H9 (cell line): ENCODE results near the gene RNF167. TPM values are rescaled to one million over a fixed set of nuclear protein-coding genes. Genes with fewer than 3 reads are reported as not detected.
A peak's percentile ranks its signal among the peaks of the same experiment; 100 is the strongest.

Experiments
- DNase-seq: peaks from one replicate; pipeline ENCODE4 v3.0.0-alpha.2; 2017
- H2AFZ ChIP-seq: one replicate; pipeline ENCODE4 v1.6.1; 2013; ENCODE audit warnings: mild to moderate bottlenecking, low read length, control low read depth, moderate library complexity
- H2AK5ac ChIP-seq: 2 replicates; pipeline ENCODE4 v1.6.1; 2013; ENCODE audit warnings: low read length, control low read depth, mixed read lengths; ENCODE audit not compliant: insufficient read length
- H2BK120ac ChIP-seq: one replicate; pipeline ENCODE4 v1.6.1; 2013; ENCODE audit warnings: low read depth, mild to moderate bottlenecking, low read length, control low read depth, inconsistent platforms; ENCODE audit not compliant: poor library complexity, severe bottlenecking
- H2BK12ac ChIP-seq: 2 replicates; pipeline ENCODE4 v1.6.1; 2013; ENCODE audit warnings: low read length, control low read depth, mixed read lengths, low read depth; ENCODE audit not compliant: insufficient read length
- H2BK15ac ChIP-seq: 2 replicates; pipeline ENCODE4 v1.6.1; 2013; ENCODE audit warnings: low read depth, low read length, control low read depth
- H2BK20ac ChIP-seq: one replicate; pipeline ENCODE4 v1.6.1; 2013; ENCODE audit warnings: low read depth, mild to moderate bottlenecking, low read length, control low read depth, inconsistent platforms; ENCODE audit not compliant: poor library complexity, severe bottlenecking
- H2BK5ac ChIP-seq: 2 replicates; pipeline ENCODE4 v1.6.1; 2013; ENCODE audit warnings: low read length, control low read depth, mixed read lengths; ENCODE audit not compliant: insufficient read length
- H3K14ac ChIP-seq: 2 replicates; pipeline ENCODE4 v1.6.1; 2013; ENCODE audit warnings: low read length, control low read depth; ENCODE audit not compliant: insufficient read depth
- H3K18ac ChIP-seq: 2 replicates; pipeline ENCODE4 v1.6.1; 2013; ENCODE audit warnings: low read depth, mild to moderate bottlenecking, mixed read lengths, low read length, control low read depth; ENCODE audit not compliant: insufficient read length
- H3K23ac ChIP-seq: 2 replicates; pipeline ENCODE4 v1.6.1; 2013; ENCODE audit warnings: low read length, control low read depth, mixed read lengths, low read depth; ENCODE audit not compliant: insufficient read length
- H3K23me2 ChIP-seq: 2 replicates; pipeline ENCODE4 v1.6.1; 2013; ENCODE audit warnings: low read depth, mild to moderate bottlenecking, mixed read lengths, low read length, control low read depth; ENCODE audit not compliant: insufficient read length, poor library complexity, severe bottlenecking
- H3K27ac ChIP-seq: 2 replicates; pipeline ENCODE4 v1.5.1; 2013; ENCODE audit warnings: low read length, control low read depth, mixed read lengths, low read depth; ENCODE audit not compliant: insufficient read length
- H3K27me3 ChIP-seq: 2 replicates; pipeline ENCODE4 v1.6.1; 2013; ENCODE audit warnings: low read length, control low read depth, inconsistent platforms; ENCODE audit not compliant: insufficient read depth
- H3K4ac ChIP-seq: 2 replicates; pipeline ENCODE4 v1.6.1; 2013; ENCODE audit warnings: low read depth, mild to moderate bottlenecking, control low read depth, inconsistent platforms, low read length, moderate library complexity
- H3K4me1 ChIP-seq: 2 replicates; pipeline ENCODE4 v1.6.1; 2013; ENCODE audit warnings: low read length, control low read depth, inconsistent platforms; ENCODE audit not compliant: insufficient read depth
- H3K4me2 ChIP-seq: 2 replicates; pipeline ENCODE4 v1.6.1; 2013; ENCODE audit warnings: low read length, control low read depth, mixed read lengths; ENCODE audit not compliant: insufficient read length, insufficient read depth
- H3K56ac ChIP-seq: 2 replicates; pipeline ENCODE4 v1.6.1; 2013; ENCODE audit warnings: low read depth, mild to moderate bottlenecking, mixed read lengths, low read length, control low read depth; ENCODE audit not compliant: insufficient read length
- H3K79me1 ChIP-seq: 2 replicates; pipeline ENCODE4 v1.6.1; 2013; ENCODE audit warnings: low read depth, mild to moderate bottlenecking, moderate library complexity, low read length, control low read depth, inconsistent platforms; ENCODE audit not compliant: insufficient read depth, poor library complexity, severe bottlenecking
- H3K79me2 ChIP-seq: 2 replicates; pipeline ENCODE4 v1.6.1; 2013; ENCODE audit warnings: low read length, control low read depth, inconsistent platforms; ENCODE audit not compliant: insufficient read depth
- H3K9ac ChIP-seq: 2 replicates; pipeline ENCODE4 v1.6.1; 2013; ENCODE audit warnings: low read length, control low read depth, mixed read lengths; ENCODE audit not compliant: insufficient read length; ENCODE audit errors: extremely low read depth
- H3K9me3 ChIP-seq: one replicate; pipeline ENCODE4 v1.6.1; 2013; ENCODE audit warnings: low read depth, low read length, inconsistent platforms; ENCODE audit not compliant: control insufficient read depth
- H3T11ph ChIP-seq: one replicate; pipeline ENCODE4 v1.6.1; 2013; ENCODE audit warnings: mild to moderate bottlenecking, low read length, control low read depth, inconsistent platforms
- H4K20me1 ChIP-seq: one replicate; pipeline ENCODE4 v1.6.1; 2013; ENCODE audit not compliant: control insufficient read depth, insufficient read length, insufficient read depth
- H4K5ac ChIP-seq: 2 replicates; pipeline ENCODE4 v1.6.1; 2013; ENCODE audit warnings: low read depth, mild to moderate bottlenecking, mixed read lengths, low read length, control low read depth; ENCODE audit not compliant: insufficient read length
- H4K8ac ChIP-seq: replicated peaks from 2 replicates; pipeline ENCODE4 v1.6.1; 2013; ENCODE audit warnings: low read length, control low read depth, mixed read lengths, low read depth; ENCODE audit not compliant: insufficient read length
- H4K91ac ChIP-seq: 2 replicates; pipeline ENCODE4 v1.6.1; 2013; ENCODE audit warnings: low read depth, mild to moderate bottlenecking, moderate library complexity, mixed read lengths, low read length, control low read depth; ENCODE audit not compliant: insufficient read length
- H3K27ac Mint-ChIP-seq, 3 experiments: 2 replicates in 2 of 3; 3 replicates in 1 of 3; pipeline ENCODE4 v1.8.0; 2020 to 2021; ENCODE audit warnings: mixed read lengths in 3 of 3, mild to moderate bottlenecking in 1 of 3, moderate library complexity in 1 of 3
- H3K27me3 Mint-ChIP-seq: 2 replicates; pipeline ENCODE4 v1.8.0; 2021; ENCODE audit warnings: low read depth, mild to moderate bottlenecking, moderate library complexity, mixed read lengths
- H3K36me3 Mint-ChIP-seq, 3 experiments: 2 replicates in 2 of 3; 3 replicates in 1 of 3; pipeline ENCODE4 v1.8.0; 2020 to 2021; ENCODE audit warnings: low read depth in 3 of 3, mixed read lengths in 3 of 3; ENCODE audit not compliant: insufficient read depth in 1 of 3
- H3K4me1 Mint-ChIP-seq, 2 experiments: 2 replicates each; pipeline ENCODE4 v1.8.0; 2020; ENCODE audit warnings: mixed read lengths in 2 of 2
- H3K4me3 Mint-ChIP-seq, 2 experiments: 2 replicates in 1 of 2; 3 replicates in 1 of 2; pipeline ENCODE4 v1.8.0; 2020 to 2021; ENCODE audit warnings: mild to moderate bottlenecking in 2 of 2, mixed read lengths in 2 of 2, moderate library complexity in 1 of 2
- H3K9me3 Mint-ChIP-seq, 2 experiments: 2 replicates in 1 of 2; 3 replicates in 1 of 2; pipeline ENCODE4 v1.8.0; 2020; ENCODE audit warnings: mild to moderate bottlenecking in 2 of 2, mixed read lengths in 2 of 2, moderate library complexity in 1 of 2
- CTCF ChIP-seq: fragments of 200-600 bp; sonication (generic); conservative IDR thresholded peaks from 3 replicates; pipeline ENCODE4 v1.8.0; 2021; ENCODE audit warnings: antibody characterized with exemption, mild to moderate bottlenecking
- WGBS: extraction: QIAGEN DNeasy Blood & Tissue Kit; methylation state at CpG from one replicate; pipeline ENCODE4 v1.1.7; 2013; ENCODE audit warnings: missing lambda C conversion rate, low lambda C conversion rate, mixed read lengths; ENCODE audit not compliant: insufficient read length; ENCODE audit errors: extremely low coverage; 5-methylcytosine and 5-hydroxymethylcytosine counted together
- total RNA-seq: library from RNA; stranded (reverse); gene quantifications from 2 replicates; pipeline ENCODE4 v1.2.1, GENCODE V29; 2021

Gene RNF167
- total RNA-seq, 1 experiment from 2014 or later: 134 TPM

- no peak overlapping the region for H2BK12ac ChIP-seq
- H3K14ac ChIP-seq: peak overlapping the region; percentile 90
- H2BK5ac ChIP-seq: no peak overlapping the region
- DNase-seq: no peak
- H4K5ac ChIP-seq: no peak overlapping the region
- peak overlapping the region; percentile 80 for H3K4me2 ChIP-seq
- peak overlapping the region; percentile 96 for H3K9ac ChIP-seq
- no peak overlapping the region for H2AK5ac ChIP-seq
- peaks cover 37 to 83% (median 65%) of the 10 kb centered on the region in 3 experiments for H3K36me3 Mint-ChIP-seq
- H3T11ph ChIP-seq: no peak overlapping the region
- H3K27me3 ChIP-seq: no peaks in the 10 kb centered on the region
- peak overlapping the region; percentile 95 to 98 for H3K4me3 Mint-ChIP-seq
- H3K79me1 ChIP-seq: peaks cover 5% of the 10 kb centered on the region
- no CpG with 5 or more reads among the region's 29 CpGs for WGBS
- peak overlapping the region; percentile 100 for H3K27ac Mint-ChIP-seq
- H3K56ac ChIP-seq: no peak overlapping the region
- TF ChIP-seq CTCF: no peak
- peaks cover 7% of the 10 kb centered on the region for H4K20me1 ChIP-seq
- H3K23ac ChIP-seq: no peak overlapping the region
- H2AFZ ChIP-seq: no peak overlapping the region
- no peak overlapping the region for H2BK20ac ChIP-seq
- no peak overlapping the region for H3K4ac ChIP-seq
- peak overlapping the region; percentile 81 for H3K27ac ChIP-seq
- peaks cover 17% of the 10 kb centered on the region for H3K23me2 ChIP-seq
- no peak overlapping the region for H4K8ac ChIP-seq
- H3K4me1 ChIP-seq: no peaks in the 10 kb centered on the region
- no peak overlapping the region for H4K91ac ChIP-seq
- peaks cover 6% of the 10 kb centered on the region for H3K27me3 Mint-ChIP-seq
- H3K18ac ChIP-seq: no peak overlapping the region
- no peaks in the 10 kb centered on the region for H3K9me3 ChIP-seq
- peaks cover 6% of the 10 kb centered on the region; the same call in 1 of the 2 replicates for H3K79me2 ChIP-seq
- no peaks in the 10 kb centered on the region; a peak in 2 of 5 replicates for H3K9me3 Mint-ChIP-seq
- H2BK15ac ChIP-seq: no peak overlapping the region
- H2BK120ac ChIP-seq: no peak overlapping the region
- H3K4me1 Mint-ChIP-seq: peaks cover 28 to 34% of the 10 kb centered on the region in 2 experiments
Measured at GRCh38 chr17:4940555-4941318, 669 bp downstream of the RNF167 start.
